Measurements from ENCODE around the gene MSL3B.

GRCh38 chr2:233901367-233901766 is 33.2 kb upstream of the MSL3B start:
- no peak for TF ChIP-seq CTCF (IDR thresholded peaks at IDR 0.05)
- TF ChIP-seq POLR2A (IDR thresholded peaks at IDR 0.05) = no peak
